Renal pelvis (tissue), 4 donors: ENCODE results near the gene RAVER1. TPM values are rescaled to one million over a fixed set of nuclear protein-coding genes. Genes with fewer than 3 reads are reported as not detected.

Experiments
- DNase-seq: peaks from one replicate; pipeline ENCODE4 v3.0.0-alpha.2; 2013
- polyA plus RNA-seq, 3 donors: library from polyadenylated mRNA; unstranded; fragments of 120-200 nt; gene quantifications; one replicate each; pipeline ENCODE4 v1.2.1, GENCODE V29; 2013; ENCODE audit not compliant: insufficient read length in 3 of 3

RAVER1 gene
- polyA plus RNA-seq, 3 donors: 31.9 to 43.4 (median 37.1) TPM

DNA sequence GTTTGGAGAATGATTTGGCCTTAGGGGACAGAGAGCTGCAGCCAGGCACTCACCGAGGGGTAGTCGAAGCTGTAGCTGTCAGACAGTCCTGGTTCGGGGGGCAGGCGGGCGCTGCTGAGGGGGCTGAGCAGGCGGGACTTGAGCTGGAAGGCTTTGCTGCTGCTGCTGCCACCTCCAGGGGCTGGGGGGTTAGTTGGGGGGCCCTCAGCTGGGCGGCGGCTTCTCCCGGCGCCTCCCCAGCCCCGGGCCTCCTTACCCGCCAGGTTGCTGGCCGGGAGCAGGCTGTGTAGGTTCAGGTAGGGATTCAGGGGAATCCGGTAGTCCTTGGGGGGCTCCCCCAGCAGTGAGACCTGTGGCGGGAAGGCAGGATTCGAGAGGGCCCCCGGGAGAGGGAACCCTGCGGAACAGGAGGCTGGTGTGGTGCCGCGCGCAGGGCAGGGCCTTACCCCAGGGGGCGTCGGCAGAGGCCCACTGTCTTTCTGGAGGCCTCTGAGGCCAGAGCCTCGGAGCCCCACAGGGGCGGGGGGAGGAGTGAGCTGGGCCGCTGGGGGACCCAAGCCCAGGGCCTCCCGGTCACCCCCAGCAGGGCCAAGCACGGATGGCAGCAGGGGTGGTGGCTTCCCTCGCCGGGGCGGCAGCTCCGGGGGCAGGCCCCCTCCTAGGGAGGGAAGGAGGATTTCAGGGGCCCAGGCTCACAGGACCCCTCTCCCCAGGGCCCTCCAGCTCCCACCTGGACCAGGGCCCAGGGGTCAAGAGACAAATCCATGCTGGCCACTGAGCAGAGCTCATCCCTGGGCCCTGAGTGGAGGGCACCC lies 12.5 kb downstream of the RAVER1 start:
- DNase-seq: no peak

DNA sequence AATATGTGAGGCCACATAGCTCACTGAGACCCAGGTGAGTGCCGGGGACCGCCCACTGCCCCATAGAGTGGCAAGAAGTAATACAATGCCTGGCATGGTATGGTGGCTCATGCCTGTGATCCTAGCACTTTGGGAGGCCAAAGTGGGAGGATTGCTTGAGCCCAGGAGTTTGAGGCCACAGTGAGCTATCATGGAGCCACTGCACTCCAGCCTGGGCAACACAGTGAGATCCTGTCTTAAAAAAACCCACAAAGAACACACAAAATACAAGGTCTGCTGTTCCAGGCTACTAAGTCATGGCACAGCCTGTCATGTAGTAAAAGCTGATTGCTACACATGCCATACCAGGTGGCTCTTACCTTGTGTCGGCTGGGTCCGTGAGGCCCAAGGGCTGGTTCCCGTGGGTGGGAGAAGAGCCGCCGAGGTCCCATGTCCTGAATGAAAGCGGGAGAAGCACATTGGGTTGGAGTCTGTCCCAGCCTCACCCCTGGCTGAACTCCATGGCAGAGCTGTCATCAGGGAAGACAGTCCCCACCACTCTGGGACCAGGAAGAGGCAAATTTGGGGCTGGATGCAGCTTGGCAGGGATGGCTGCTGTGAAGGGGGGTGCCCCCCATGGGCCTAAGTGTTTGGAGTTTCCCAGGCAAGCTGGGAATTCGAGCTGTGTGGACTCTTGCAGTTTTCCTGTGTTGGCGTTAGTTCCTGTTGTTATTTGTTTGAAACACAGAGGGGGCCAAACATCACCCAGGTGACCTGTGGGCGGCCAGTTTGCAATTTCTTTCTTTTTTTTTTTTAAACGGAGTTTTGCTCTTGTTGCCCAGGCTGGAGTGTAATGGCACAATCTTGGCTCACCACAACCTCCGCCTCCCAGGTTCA lies 14.3 kb downstream of the RAVER1 start:
- no peak for DNase-seq

- DNase-seq: no peak
Measured at GRCh38 chr19:10317857-10318462, 15.4 kb downstream of the RAVER1 start.

DNA sequence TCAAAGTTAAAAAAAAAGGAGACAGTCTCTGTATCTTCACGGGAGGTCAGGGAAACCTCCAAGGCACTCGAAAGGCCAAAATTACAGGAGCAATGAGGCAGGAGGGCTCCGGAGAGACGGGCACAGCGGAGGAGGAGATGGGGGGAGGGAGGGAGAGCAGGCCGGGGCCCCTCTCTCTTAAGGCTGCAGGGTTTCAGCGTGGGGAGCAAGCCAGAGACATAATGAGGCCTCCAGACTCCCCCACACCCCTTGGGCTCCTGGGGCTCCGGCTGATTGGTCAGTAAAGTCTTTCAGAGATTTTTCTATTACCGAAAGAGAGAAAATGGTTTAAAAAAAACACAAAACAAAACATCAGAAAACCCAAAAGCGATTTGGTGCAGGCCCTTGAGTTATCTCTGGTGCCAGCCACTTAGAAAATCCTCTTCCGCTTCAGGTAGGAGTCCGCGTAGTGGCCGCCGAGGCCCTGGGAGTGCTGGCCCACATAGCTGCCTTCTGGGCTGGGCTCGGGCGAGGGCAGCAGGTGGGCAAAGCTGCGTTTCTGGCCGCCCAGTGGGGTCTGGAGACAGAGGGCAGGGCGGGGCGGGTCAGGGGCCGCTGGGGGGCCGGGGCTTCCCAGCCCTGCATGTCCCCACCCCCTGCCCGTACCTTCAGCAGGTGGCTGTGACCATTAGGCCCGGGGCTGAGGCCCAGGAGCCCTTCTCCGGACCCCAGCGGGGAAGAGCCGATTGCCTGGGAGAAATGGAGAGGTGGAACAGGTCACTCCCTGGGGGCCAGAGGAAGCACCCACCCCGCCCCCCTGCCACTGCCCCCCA lies 16.1 kb downstream of the RAVER1 start:
- no peak for DNase-seq

- DNase-seq: no peak
Measured at GRCh38 chr19:10316229-10317044, 16.9 kb downstream of the RAVER1 start.

DNA sequence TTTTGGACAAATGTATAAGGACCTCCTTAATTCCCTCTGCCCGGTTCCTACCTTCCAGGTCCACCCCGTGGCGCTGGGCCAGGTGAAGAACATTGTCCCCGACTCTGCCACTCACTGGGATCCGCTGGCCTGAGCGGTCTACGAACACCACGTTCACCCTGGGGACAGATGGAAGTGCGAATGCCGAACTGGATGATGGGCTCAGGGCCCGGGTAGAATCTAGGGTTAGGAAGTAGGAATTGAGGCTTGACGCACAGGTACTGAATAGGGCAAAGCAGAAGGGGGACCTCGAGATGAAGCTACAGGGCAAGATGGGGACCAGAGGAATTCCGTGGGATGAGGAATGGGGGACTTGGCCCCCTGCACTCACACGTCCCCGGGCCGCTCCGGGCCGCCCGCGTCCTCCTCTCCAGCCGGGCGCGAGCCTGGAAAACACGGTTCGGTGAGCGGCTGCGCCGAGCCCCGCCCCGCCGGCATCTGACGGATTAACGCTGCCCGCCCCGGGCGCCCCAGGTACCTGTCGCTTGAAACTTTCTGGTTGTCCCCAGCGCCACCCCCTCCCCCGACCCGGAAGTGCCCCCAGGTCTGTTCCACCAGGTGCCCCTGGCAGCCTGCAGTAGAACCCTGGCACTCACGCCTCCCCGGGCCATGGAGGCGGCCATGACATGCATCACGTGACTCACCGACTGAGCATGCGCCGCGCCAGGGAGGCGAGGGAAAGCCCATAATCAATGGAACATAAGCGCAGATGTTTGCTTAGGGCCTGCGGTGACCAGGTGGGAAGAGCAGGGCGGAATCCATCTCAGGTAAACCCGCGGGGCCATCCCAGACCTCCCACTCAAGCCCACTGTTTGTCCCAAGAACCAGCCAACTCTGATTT lies 17.8 kb downstream of the RAVER1 start, which contains the start of gene FDX2:
FDX2 (minus strand) TSS at position 681 of the 880 bp plus-strand sequence; CDS start at position 662, 19 bp downstream.
- peak; percentile 79 for DNase-seq

DNA sequence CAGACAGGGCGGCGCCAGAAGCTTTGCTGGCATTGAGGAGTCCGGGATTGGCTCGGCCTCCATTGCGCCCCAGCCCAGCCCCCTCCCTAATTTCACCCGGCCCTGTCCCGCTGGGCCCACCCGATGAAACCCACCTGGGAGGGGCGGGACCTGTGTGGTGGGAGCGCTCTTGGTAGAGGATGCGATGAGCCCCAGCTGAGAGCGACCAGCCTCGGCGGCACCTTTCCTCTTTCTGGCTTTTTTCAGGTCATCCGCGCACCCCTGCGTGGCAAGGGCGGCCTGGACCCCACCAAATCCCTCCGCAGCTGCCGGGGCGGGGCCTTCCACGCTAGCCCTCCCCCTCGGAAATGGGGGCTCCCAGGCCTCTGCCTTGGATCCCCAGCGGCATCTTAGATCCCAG lies 23.9 kb downstream of the RAVER1 start, which contains the start of gene ZGLP1:
ZGLP1 (minus strand) TSS at position 393 of the 400 bp plus-strand sequence.
- no peak for DNase-seq

DNA sequence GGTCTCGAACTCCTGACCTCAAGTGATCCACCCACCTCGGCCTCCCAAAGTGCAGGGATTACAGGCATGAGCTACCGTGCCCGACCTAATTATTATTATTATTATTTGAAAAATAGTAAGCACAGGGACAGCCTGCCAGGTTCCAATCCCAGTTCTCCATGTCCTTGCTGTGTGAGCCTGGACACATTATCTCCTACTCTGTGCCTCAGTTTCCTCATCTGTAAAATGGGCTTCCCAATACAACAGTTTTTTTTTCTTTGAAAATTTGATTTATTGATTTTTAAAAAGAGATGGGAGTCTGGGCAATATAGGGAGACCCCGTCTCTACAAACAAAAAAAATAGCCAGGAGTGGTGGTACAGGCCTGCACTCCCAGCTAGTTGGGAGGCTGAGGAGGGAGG lies 27.0 kb downstream of the RAVER1 start:
- DNase-seq: no peak

- DNase-seq: no peak
Measured at GRCh38 chr19:10305139-10305806, 28.1 kb downstream of the RAVER1 start.

- no peak for DNase-seq
Measured at GRCh38 chr19:10299545-10300458, 33.5 kb downstream of the RAVER1 start.

DNA sequence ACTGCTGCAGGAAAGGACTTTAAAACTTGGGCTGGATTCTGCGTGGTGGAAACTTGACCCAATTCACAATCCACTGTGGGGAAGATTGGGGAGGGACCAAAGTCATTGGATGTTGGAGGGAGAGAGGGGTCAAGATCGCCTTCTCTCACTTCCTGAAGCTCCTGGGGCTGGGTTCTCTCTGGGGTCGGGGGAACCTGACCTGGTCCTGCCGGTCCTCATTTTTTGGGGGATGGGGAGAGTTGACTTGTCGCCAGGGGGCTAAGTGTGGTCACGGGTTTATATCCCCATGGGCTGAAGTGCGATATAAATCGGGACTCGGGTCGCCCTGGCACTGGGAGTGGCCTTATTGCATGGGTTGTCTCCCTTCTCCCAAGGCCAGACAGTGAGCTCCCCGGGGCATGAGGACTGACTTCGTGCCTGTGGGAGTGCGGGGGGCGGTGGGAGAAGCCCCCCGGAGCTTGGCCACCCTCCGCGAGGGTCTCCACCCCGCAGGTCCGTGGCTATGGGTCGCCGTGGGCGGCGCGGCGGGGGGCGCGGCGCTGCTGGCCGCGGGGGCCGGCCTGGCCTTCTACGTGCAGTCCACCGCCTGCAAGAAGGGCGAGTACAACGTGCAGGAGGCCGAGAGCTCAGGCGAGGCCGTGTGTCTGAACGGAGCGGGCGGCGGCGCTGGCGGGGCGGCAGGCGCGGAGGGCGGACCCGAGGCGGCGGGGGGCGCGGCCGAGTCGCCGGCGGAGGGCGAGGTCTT lies 37.3 kb downstream of the RAVER1 start:
- DNase-seq: no peak

GRCh38 chr19:10295305-10295846 lies 38.0 kb downstream of the RAVER1 start:
- no peak for DNase-seq

- DNase-seq: no peak
Measured at GRCh38 chr19:10294368-10294697, 39.0 kb downstream of the RAVER1 start.

DNA sequence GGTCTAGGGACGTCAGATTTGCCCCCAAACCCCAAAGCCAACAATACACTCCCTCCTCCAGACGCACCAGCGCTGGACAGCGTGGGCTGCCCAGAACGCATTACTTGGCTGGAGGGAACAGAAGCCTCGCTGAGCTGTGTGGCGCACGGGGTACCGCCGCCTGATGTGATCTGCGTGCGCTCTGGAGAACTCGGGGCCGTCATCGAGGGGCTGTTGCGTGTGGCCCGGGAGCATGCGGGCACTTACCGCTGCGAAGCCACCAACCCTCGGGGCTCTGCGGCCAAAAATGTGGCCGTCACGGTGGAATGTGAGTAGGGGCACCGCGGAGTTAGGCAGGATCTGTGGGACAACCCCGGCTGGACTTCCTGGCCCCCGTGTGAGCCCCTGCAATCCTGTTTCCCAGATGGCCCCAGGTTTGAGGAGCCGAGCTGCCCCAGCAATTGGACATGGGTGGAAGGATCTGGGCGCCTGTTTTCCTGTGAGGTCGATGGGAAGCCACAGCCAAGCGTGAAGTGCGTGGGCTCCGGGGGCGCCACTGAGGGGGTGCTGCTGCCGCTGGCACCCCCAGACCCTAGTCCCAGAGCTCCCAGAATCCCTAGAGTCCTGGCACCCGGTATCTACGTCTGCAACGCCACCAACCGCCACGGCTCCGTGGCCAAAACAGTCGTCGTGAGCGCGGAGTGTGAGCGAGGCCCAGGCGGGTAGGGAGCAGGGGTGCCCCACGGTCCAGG lies 39.5 kb downstream of the RAVER1 start:
- DNase-seq: no peak

GRCh38 chr19:10292789-10293636 lies 40.3 kb downstream of the RAVER1 start:
- no peak for DNase-seq
